OCI-LY3 (cell line): ENCODE results near the gene ATP6V1G1.
"Not testable (repeated sequence)": the region's sequence is repeated elsewhere in the genome, so short reads cannot be mapped to it uniquely, and the experiment has no call there.

Source experiments
- EZH2phosphoT487 ChIP-seq: fragments of 200-600 bp; shearing (Covaris generic); IDR thresholded peaks from 2 replicates; pipeline ENCODE4 v1.6.1; 2018; ENCODE audit warnings: antibody characterized with exemption, mixed run types, low read depth
- TF ChIP-seq, protein P1 (sequence below): fragments of 200-600, 300-600 bp; sonication (generic); IDR thresholded peaks from 2 replicates; pipeline ENCODE4 v1.5.1; 2014; ENCODE audit warnings: antibody characterized with exemption, low read length, low read depth

DNA sequence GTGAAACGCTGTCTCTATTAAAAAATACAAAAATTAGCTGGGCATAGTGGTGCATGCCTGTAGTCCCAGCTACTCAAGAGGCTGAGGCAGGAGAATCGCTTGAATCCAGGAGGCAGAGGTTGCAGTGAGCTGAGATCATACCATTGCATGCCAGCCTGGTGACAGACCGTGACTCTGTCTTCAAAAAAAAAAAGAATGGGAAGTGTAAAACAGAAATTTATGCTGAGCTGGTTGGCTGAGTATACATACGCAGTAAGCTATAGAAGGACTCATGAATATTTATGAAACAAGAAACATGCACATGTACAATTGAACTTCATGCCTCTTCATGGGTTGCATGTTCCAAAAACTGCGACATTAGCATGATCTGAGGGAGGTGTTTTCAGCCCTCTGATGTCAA, 10.8 kb upstream of the ATP6V1G1 start:
- TF ChIP-seq, protein P1, sequence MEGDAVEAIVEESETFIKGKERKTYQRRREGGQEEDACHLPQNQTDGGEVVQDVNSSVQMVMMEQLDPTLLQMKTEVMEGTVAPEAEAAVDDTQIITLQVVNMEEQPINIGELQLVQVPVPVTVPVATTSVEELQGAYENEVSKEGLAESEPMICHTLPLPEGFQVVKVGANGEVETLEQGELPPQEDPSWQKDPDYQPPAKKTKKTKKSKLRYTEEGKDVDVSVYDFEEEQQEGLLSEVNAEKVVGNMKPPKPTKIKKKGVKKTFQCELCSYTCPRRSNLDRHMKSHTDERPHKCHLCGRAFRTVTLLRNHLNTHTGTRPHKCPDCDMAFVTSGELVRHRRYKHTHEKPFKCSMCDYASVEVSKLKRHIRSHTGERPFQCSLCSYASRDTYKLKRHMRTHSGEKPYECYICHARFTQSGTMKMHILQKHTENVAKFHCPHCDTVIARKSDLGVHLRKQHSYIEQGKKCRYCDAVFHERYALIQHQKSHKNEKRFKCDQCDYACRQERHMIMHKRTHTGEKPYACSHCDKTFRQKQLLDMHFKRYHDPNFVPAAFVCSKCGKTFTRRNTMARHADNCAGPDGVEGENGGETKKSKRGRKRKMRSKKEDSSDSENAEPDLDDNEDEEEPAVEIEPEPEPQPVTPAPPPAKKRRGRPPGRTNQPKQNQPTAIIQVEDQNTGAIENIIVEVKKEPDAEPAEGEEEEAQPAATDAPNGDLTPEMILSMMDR: not testable (repeated sequence)
- TF ChIP-seq EZH2phosphoT487: not testable (repeated sequence)
